ENCODE results near the gene RPS19.

RPS19 gene

DNA sequence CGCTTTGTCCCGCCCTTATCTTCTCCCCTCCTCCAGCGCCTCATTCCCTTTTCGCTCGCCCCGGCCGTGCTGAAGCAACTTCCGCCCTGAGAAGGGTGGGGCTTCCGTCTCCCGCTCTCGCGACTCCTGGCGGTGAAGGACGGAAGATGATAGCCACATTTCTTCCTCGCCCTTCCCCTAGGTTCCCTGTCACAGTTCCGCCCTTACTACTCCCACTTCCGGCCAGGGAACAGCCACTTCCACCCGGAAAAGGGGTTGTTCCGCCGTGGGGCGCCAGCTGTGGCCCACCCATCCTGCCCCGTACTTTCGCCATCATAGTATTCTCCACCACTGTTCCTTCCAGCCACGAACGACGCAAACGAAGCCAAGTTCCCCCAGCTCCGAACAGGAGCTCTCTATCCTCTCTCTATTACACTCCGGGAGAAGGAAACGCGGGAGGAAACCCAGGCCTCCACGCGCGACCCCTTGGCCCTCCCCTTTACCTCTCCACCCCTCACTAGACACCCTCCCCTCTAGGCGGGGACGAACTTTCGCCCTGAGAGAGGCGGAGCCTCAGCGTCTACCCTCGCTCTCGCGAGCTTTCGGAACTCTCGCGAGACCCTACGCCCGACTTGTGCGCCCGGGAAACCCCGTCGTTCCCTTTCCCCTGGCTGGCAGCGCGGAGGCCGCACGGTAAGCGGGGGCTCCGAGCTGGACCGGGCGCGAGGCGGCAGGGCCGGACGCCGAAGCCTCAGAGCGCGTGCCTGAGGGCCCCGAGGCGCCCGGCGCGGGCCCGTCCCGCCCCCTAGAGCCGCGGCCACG lies at the start of gene RPS19:
TSS of gene RPS19 (plus strand) at position 638 of the 801 bp plus-strand sequence. CDS start 520 bp downstream, outside the sequence.
- H3K27me3 ChIP-seq (ENCODE audit: control insufficient read depth in 1 of 2, insufficient read depth in 2 of 2, low read length in 2 of 2) = no peaks in the 10 kb centered on the region
- H3K9ac ChIP-seq (ENCODE audit: low read length) = peak within 1 kb of the TSS; percentile 95
- H3K27ac ChIP-seq (ENCODE audit: low read depth, low read length) = peak within 1 kb of the TSS; percentile 88
- H3K36me3 ChIP-seq (ENCODE audit: insufficient read depth, low read length) = peaks cover 38% of the 10 kb centered on the region
- H3K4me3 ChIP-seq (ENCODE audit: low read depth in 1 of 2, low read length in 2 of 2) = peak within 1 kb of the TSS; percentile 50 to 86
- H3K9me3 ChIP-seq (ENCODE audit: low read length) = no peaks in the 10 kb centered on the region
- peaks cover 37% of the 10 kb centered on the region for H3K4me1 ChIP-seq (ENCODE audit: insufficient read depth, low read length)

GRCh38 chr19:41810301-41810700 lies 49.8 kb upstream of the RPS19 start:
- no peaks in the 10 kb centered on the region for H3K36me3 ChIP-seq (ENCODE audit: insufficient read depth, low read length)
- peaks cover 0 to 4% of the 10 kb centered on the region in 2 donors for H3K27me3 ChIP-seq (ENCODE audit: control insufficient read depth in 1 of 2, insufficient read depth in 2 of 2, low read length in 2 of 2)
- H3K4me1 ChIP-seq (ENCODE audit: insufficient read depth, low read length) = no peaks in the 10 kb centered on the region

GRCh38 chr19:41811036-41811435 lies 49.0 kb upstream of the RPS19 start:
- Histone ChIP-seq H3K27me3 (ENCODE audit: control insufficient read depth in 1 of 2, insufficient read depth in 2 of 2, low read length in 2 of 2) (peaks cover 0 to 4% of the 10 kb centered on the region in 2 donors), H3K27ac (ENCODE audit: low read depth, low read length) (no peak overlapping the region), H3K9me3 (ENCODE audit: low read length) (no peaks in the 10 kb centered on the region), H3K4me3 (ENCODE audit: low read depth in 1 of 2, low read length in 2 of 2) (no peak overlapping the region), H3K36me3 (ENCODE audit: insufficient read depth, low read length) (no peaks in the 10 kb centered on the region), H3K4me1 (ENCODE audit: insufficient read depth, low read length) (no peaks in the 10 kb centered on the region), H3K9ac (ENCODE audit: low read length) (no peak overlapping the region)

More at GRCh38 chr19:41810301-41810700, 49.8 kb upstream of the RPS19 start:
- H3K27ac ChIP-seq (ENCODE audit: low read depth, low read length) = no peak overlapping the region
- no peak overlapping the region for H3K9ac ChIP-seq (ENCODE audit: low read length)
- no peaks in the 10 kb centered on the region for H3K9me3 ChIP-seq (ENCODE audit: low read length)
- no peak overlapping the region for H3K4me3 ChIP-seq (ENCODE audit: low read depth in 1 of 2, low read length in 2 of 2)

- no peak overlapping the region for H3K9ac ChIP-seq (ENCODE audit: low read length)
- H3K9me3 ChIP-seq (ENCODE audit: low read length) = no peaks in the 10 kb centered on the region
- peaks cover 0 to 4% of the 10 kb centered on the region in 2 donors for H3K27me3 ChIP-seq (ENCODE audit: control insufficient read depth in 1 of 2, insufficient read depth in 2 of 2, low read length in 2 of 2)
- no peaks in the 10 kb centered on the region for H3K4me1 ChIP-seq (ENCODE audit: insufficient read depth, low read length)
- no peak overlapping the region for H3K27ac ChIP-seq (ENCODE audit: low read depth, low read length)
- H3K36me3 ChIP-seq (ENCODE audit: insufficient read depth, low read length) = no peaks in the 10 kb centered on the region
- H3K4me3 ChIP-seq (ENCODE audit: low read depth in 1 of 2, low read length in 2 of 2) = no peak overlapping the region
Measured at GRCh38 chr19:41811981-41812380, 48.1 kb upstream of the RPS19 start.

DNA sequence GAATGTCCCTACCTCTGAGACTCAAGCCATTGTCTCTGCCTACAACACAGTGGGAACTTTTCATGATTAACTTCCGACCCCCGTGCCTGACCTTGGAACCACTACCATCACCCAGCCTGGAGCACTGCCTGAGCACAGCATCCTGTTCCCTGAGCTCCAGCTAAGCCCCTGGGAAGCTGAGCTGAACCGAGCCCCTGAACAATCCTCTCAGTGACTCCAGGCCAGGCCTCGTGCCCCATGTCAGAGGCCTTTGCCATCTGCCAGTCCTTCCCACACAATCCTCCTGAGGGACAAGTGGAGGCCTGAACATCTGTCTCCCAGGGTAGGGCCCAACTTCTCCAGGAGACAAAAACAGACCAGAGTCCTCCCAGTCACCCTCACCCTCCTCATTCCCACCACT lies 46.1 kb upstream of the RPS19 start:
- peaks cover 0 to 4% of the 10 kb centered on the region in 2 donors for H3K27me3 ChIP-seq (ENCODE audit: control insufficient read depth in 1 of 2, insufficient read depth in 2 of 2, low read length in 2 of 2)
- H3K36me3 ChIP-seq (ENCODE audit: insufficient read depth, low read length) = no peaks in the 10 kb centered on the region
- no peak overlapping the region for H3K9ac ChIP-seq (ENCODE audit: low read length)
- no peak overlapping the region for H3K27ac ChIP-seq (ENCODE audit: low read depth, low read length)
- H3K9me3 ChIP-seq (ENCODE audit: low read length) = no peaks in the 10 kb centered on the region
- no peaks in the 10 kb centered on the region for H3K4me1 ChIP-seq (ENCODE audit: insufficient read depth, low read length)
- no peak overlapping the region for H3K4me3 ChIP-seq (ENCODE audit: low read depth in 1 of 2, low read length in 2 of 2)

- H3K9me3 ChIP-seq (ENCODE audit: low read length) = no peaks in the 10 kb centered on the region
- no peak overlapping the region for H3K4me3 ChIP-seq (ENCODE audit: low read depth in 1 of 2, low read length in 2 of 2)
- H3K27ac ChIP-seq (ENCODE audit: low read depth, low read length) = no peak overlapping the region
- H3K36me3 ChIP-seq (ENCODE audit: insufficient read depth, low read length) = no peaks in the 10 kb centered on the region
- no peaks in the 10 kb centered on the region for H3K4me1 ChIP-seq (ENCODE audit: insufficient read depth, low read length)
- H3K9ac ChIP-seq (ENCODE audit: low read length) = no peak overlapping the region
- H3K27me3 ChIP-seq (ENCODE audit: control insufficient read depth in 1 of 2, insufficient read depth in 2 of 2, low read length in 2 of 2) = peaks cover 0 to 3% of the 10 kb centered on the region in 2 donors
Measured at GRCh38 chr19:41815301-41815700, 44.8 kb upstream of the RPS19 start.

- H3K27ac ChIP-seq (ENCODE audit: low read depth, low read length) = no peak overlapping the region
- no peaks in the 10 kb centered on the region for H3K4me1 ChIP-seq (ENCODE audit: insufficient read depth, low read length)
- no peaks in the 10 kb centered on the region for H3K36me3 ChIP-seq (ENCODE audit: insufficient read depth, low read length)
- no peaks in the 10 kb centered on the region for H3K9me3 ChIP-seq (ENCODE audit: low read length)
- H3K4me3 ChIP-seq (ENCODE audit: low read depth in 1 of 2, low read length in 2 of 2) = no peak overlapping the region
- H3K9ac ChIP-seq (ENCODE audit: low read length) = no peak overlapping the region
- no peaks in the 10 kb centered on the region for H3K27me3 ChIP-seq (ENCODE audit: control insufficient read depth in 1 of 2, insufficient read depth in 2 of 2, low read length in 2 of 2)
Measured at GRCh38 chr19:41816761-41817160, 43.3 kb upstream of the RPS19 start.

- Histone ChIP-seq H3K36me3 (ENCODE audit: insufficient read depth, low read length) (no peaks in the 10 kb centered on the region), H3K27me3 (ENCODE audit: control insufficient read depth in 1 of 2, insufficient read depth in 2 of 2, low read length in 2 of 2) (no peaks in the 10 kb centered on the region), H3K9ac (ENCODE audit: low read length) (no peak overlapping the region), H3K4me3 (ENCODE audit: low read depth in 1 of 2, low read length in 2 of 2) (no peak overlapping the region), H3K4me1 (ENCODE audit: insufficient read depth, low read length) (no peaks in the 10 kb centered on the region), H3K27ac (ENCODE audit: low read depth, low read length) (no peak overlapping the region), H3K9me3 (ENCODE audit: low read length) (no peaks in the 10 kb centered on the region)
Measured at GRCh38 chr19:41821003-41821735, 38.9 kb upstream of the RPS19 start.

DNA sequence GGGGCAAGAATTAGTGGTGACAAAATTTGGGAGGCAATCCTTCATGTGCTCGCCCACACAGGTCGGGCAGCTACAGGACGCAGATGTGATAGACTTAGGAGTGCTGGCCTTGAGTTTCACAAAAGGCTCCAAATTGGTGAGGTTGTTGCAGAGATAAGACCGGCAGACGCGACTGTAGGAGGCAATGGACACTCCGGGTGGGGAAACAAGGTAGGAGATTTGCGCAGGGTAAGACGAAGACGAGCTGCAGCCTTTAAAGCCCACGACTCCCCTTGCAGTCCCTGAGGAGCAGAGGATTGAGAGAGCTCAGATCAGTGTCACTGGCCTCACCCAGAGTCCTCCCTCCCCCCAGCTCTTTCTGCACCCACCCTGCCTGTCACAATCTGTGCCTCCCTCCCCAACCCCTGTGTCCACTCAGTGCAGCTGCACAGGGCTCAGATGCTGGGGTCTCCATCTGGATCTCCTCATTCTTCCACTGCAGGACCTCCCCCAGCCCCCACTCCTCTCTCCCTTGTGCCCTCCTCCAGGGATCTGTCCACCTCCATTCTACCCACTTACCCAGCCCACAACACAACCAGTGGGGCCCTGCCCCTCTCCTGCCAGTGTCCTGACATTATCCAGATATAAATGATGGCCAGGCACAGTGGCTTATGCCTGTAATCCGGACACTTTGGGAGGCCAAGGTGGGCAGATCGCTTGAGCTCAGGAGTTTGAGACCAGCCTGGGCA lies 21.9 kb upstream of the RPS19 start:
- Histone ChIP-seq H3K27me3 (ENCODE audit: control insufficient read depth in 1 of 2, insufficient read depth in 2 of 2, low read length in 2 of 2) (peaks cover 4 to 10% of the 10 kb centered on the region in 2 donors), H3K36me3 (ENCODE audit: insufficient read depth, low read length) (no peaks in the 10 kb centered on the region), H3K4me3 (ENCODE audit: low read depth in 1 of 2, low read length in 2 of 2) (no peak overlapping the region), H3K27ac (ENCODE audit: low read depth, low read length) (no peak overlapping the region), H3K9ac (ENCODE audit: low read length) (no peak overlapping the region), H3K4me1 (ENCODE audit: insufficient read depth, low read length) (no peaks in the 10 kb centered on the region), H3K9me3 (ENCODE audit: low read length) (no peaks in the 10 kb centered on the region)

GRCh38 chr19:41839211-41839610 lies 20.8 kb upstream of the RPS19 start:
- Histone ChIP-seq H3K9ac (ENCODE audit: low read length) (no peak overlapping the region), H3K9me3 (ENCODE audit: low read length) (no peaks in the 10 kb centered on the region), H3K27ac (ENCODE audit: low read depth, low read length) (no peak overlapping the region), H3K27me3 (ENCODE audit: control insufficient read depth in 1 of 2, insufficient read depth in 2 of 2, low read length in 2 of 2) (peaks cover 4 to 10% of the 10 kb centered on the region in 2 donors), H3K36me3 (ENCODE audit: insufficient read depth, low read length) (no peaks in the 10 kb centered on the region), H3K4me3 (ENCODE audit: low read depth in 1 of 2, low read length in 2 of 2) (no peak overlapping the region), H3K4me1 (ENCODE audit: insufficient read depth, low read length) (no peaks in the 10 kb centered on the region)

- H3K9me3 ChIP-seq (ENCODE audit: low read length) = no peaks in the 10 kb centered on the region
- no peak overlapping the region for H3K4me3 ChIP-seq (ENCODE audit: low read depth in 1 of 2, low read length in 2 of 2)
- no peaks in the 10 kb centered on the region for H3K4me1 ChIP-seq (ENCODE audit: insufficient read depth, low read length)
- H3K36me3 ChIP-seq (ENCODE audit: insufficient read depth, low read length) = no peaks in the 10 kb centered on the region
- no peak overlapping the region for H3K9ac ChIP-seq (ENCODE audit: low read length)
- H3K27ac ChIP-seq (ENCODE audit: low read depth, low read length) = no peak overlapping the region
- H3K27me3 ChIP-seq (ENCODE audit: control insufficient read depth in 1 of 2, insufficient read depth in 2 of 2, low read length in 2 of 2) = peaks cover 0 to under 1% of the 10 kb centered on the region in 2 donors
Measured at GRCh38 chr19:41843371-41843770, 16.7 kb upstream of the RPS19 start.

All from muscle layer of colon (tissue), 2 donors.